K562 (cell line): ENCODE measurements around the gene CYP21A2. TPM values are rescaled to one million over a fixed set of nuclear protein-coding genes. Genes with fewer than 3 reads are reported as not detected.
A peak's percentile ranks its signal among the peaks of the same experiment; 100 is the strongest.

Source experiments
- C11orf30 ChIP-seq: fragments of 450-650 bp; IDR thresholded peaks from 2 replicates; pipeline ENCODE4 v1.6.1; 2016; ENCODE audit warnings: low read depth, mild to moderate bottlenecking
- CHD2 ChIP-seq: IDR thresholded peaks from 2 replicates; pipeline ENCODE4 v1.6.1; 2011; ENCODE audit warnings: low read depth, low read length
- CHD7 ChIP-seq: fragments of 200-600 bp; sonication (generic); IDR thresholded peaks from one replicate; pipeline ENCODE4 v1.6.1; 2012; ENCODE audit warnings: mild to moderate bottlenecking, low read depth, low read length, inconsistent platforms
- KLF16 ChIP-seq: IDR thresholded peaks from 2 replicates; pipeline ENCODE4 v1.6.1; 2016; ENCODE audit warnings: antibody characterized with exemption
- NCOA2 ChIP-seq, 2 experiments: fragments of 450-650 bp; IDR thresholded peaks; 2 replicates each; pipeline ENCODE4 v1.6.1; 2018; ENCODE audit warnings: mild to moderate bottlenecking in 2 of 2, moderate library complexity in 1 of 2; ENCODE audit not compliant: partially characterized antibody in 2 of 2
- POLR2A ChIP-seq: fragments of 450-650 bp; conservative IDR thresholded peaks from 2 replicates; pipeline ENCODE4 v1.6.1; 2016
- TAL1 ChIP-seq: fragments of 450-650 bp; IDR thresholded peaks from 2 replicates; pipeline ENCODE4 v1.6.1; 2016; ENCODE audit warnings: mild to moderate bottlenecking
- TSHZ1 ChIP-seq: fragments of 250-450 bp; sonication (Bioruptor Pico); IDR thresholded peaks from 2 replicates; pipeline ENCODE4 v1.4.0; 2020; ENCODE audit warnings: mild to moderate bottlenecking, moderate library complexity
- WHSC1 ChIP-seq: IDR thresholded peaks from one replicate; pipeline ENCODE4 v1.6.1; 2012; ENCODE audit warnings: low read length, control low read depth, inconsistent platforms
- XRCC3 ChIP-seq: fragments of 450-650 bp; IDR thresholded peaks from 2 replicates; pipeline ENCODE4 v1.6.1; 2017; ENCODE audit warnings: mild to moderate bottlenecking, moderate library complexity
- ZNF133 ChIP-seq: fragments of 250-450 bp; sonication (Bioruptor Pico); IDR thresholded peaks from 2 replicates; pipeline ENCODE4 v1.4.0; 2020; ENCODE audit warnings: mild to moderate bottlenecking
- ZNF75A ChIP-seq: fragments of 450-650 bp; formaldehyde crosslinking; IDR thresholded peaks from 2 replicates; pipeline ENCODE4 v1.4.0; 2020; ENCODE audit warnings: mild to moderate bottlenecking
- polyA plus RNA-seq, 8 experiments: library from polyadenylated mRNA; depleted of rRNA in 4 of 8; stranded (reverse) in 5 of 8; unstranded in 3 of 8; fragments of >200 nt; fragmentation: Nextera tagmentation in 2 of 8; fragmentation: Illumina TruSeq in 1 of 8; extraction: Ambion mirVana in 2 of 8; extraction: Trizol in 1 of 8; gene quantifications; 2 replicates each; pipeline versions ENCODE4 v1.2.1 to v1.2.3, GENCODE V29; 2011 to 2014; ENCODE audit warnings: inconsistent platforms in 1 of 8, missing spikeins in 1 of 8
- total RNA-seq, 7 experiments: library from RNA; depleted of rRNA in 6 of 7; stranded (reverse); fragments of >200 nt in 6 of 7; fragmentation: Illumina TruSeq in 2 of 7; extraction: Trizol in 2 of 7; gene quantifications; 2 replicates each; pipeline versions ENCODE4 v1.2.1 to v1.2.3, GENCODE V29; 2011 to 2021; ENCODE audit warnings: low replicate concordance in 1 of 7
- TF ChIP-seq, protein P1 (sequence below): sonication (generic); formaldehyde crosslinking; IDR thresholded peaks from 2 replicates; pipeline ENCODE4 v1.9.0; 2022; ENCODE audit warnings: mild to moderate bottlenecking, missing genetic modification reagents

The CYP21A2 gene
- total and polyA plus RNA-seq, 9 of the 15 experiments (the other 6 are each of a cell fraction or from before 2014, with no cell fraction given) = 0.03 to 1.4 (median 0.19) TPM

- TF ChIP-seq TSHZ1 (CRISPR knock-in tag) (no peak), CHD2 (no peak), ZNF133 (peak; percentile 61; the same call in 1 of the 2 replicates), NCOA2 (IDR thresholded peaks at IDR 0.05; ENCODE audit: partially characterized antibody in 2 of 2) (no peak), C11orf30 (no peak), CHD7 (no peak), POLR2A (0 out of 2 replicates have a peak, but pooled peaks have one; percentile 32), TAL1 (no peak), KLF16 (peak; percentile 48; the same call in 1 of the 2 replicates), WHSC1 (no peak), ZNF75A (CRISPR knock-in tag) (no peak), XRCC3 (no peak)
- TF ChIP-seq, protein P1, sequence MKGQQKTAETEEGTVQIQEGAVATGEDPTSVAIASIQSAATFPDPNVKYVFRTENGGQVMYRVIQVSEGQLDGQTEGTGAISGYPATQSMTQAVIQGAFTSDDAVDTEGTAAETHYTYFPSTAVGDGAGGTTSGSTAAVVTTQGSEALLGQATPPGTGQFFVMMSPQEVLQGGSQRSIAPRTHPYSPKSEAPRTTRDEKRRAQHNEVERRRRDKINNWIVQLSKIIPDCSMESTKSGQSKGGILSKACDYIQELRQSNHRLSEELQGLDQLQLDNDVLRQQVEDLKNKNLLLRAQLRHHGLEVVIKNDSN (CRISPR knock-in tag) = no peak
Observed at GRCh38 chr6:32047855-32048766, 9.9 kb downstream of the CYP21A2 start (continued).
